Neuronal stem cell (in vitro differentiated cells): ENCODE results near the gene GPC5.

Experiments used
- DNase-seq: peaks from one replicate; pipeline ENCODE4 v3.0.0-alpha.2; 2013; ENCODE audit warnings: low spot score
- H2AFZ ChIP-seq: one replicate; pipeline ENCODE4 v1.6.1; 2013; ENCODE audit warnings: mild to moderate bottlenecking, low read length, inconsistent platforms
- H2AK5ac ChIP-seq: 2 replicates; pipeline ENCODE4 v1.6.1; 2013; ENCODE audit warnings: low read depth, mild to moderate bottlenecking, inconsistent platforms, low read length, moderate library complexity, mixed read lengths
- H2BK120ac ChIP-seq: 2 replicates; pipeline ENCODE4 v1.6.1; 2013; ENCODE audit warnings: low read depth, mild to moderate bottlenecking, inconsistent platforms, low read length, moderate library complexity, mixed read lengths
- H2BK12ac ChIP-seq: one replicate; pipeline ENCODE4 v1.6.1; 2013; ENCODE audit warnings: low read length, inconsistent platforms
- H2BK15ac ChIP-seq: 2 replicates; pipeline ENCODE4 v1.6.1; 2013; ENCODE audit warnings: mild to moderate bottlenecking, low read length, inconsistent platforms, mixed read lengths
- H2BK5ac ChIP-seq: one replicate; pipeline ENCODE4 v1.6.1; 2013; ENCODE audit warnings: inconsistent platforms, mild to moderate bottlenecking, low read length, moderate library complexity
- H3K14ac ChIP-seq: one replicate; pipeline ENCODE4 v1.6.1; 2013; ENCODE audit warnings: low read length, inconsistent platforms
- H3K18ac ChIP-seq: 2 replicates; pipeline ENCODE4 v1.6.1; 2013; ENCODE audit warnings: low read length, inconsistent platforms
- H3K23ac ChIP-seq: 2 replicates; pipeline ENCODE4 v1.6.1; 2013; ENCODE audit warnings: low read depth, mild to moderate bottlenecking, mixed read lengths, low read length, inconsistent platforms; ENCODE audit not compliant: poor library complexity
- H3K27ac ChIP-seq: replicated peaks from 3 replicates; pipeline ENCODE4 v1.5.1; 2013; ENCODE audit warnings: low read length, inconsistent platforms
- H3K27me3 ChIP-seq, 3 experiments: 2 replicates each; pipeline ENCODE4 v1.6.1; 2013; ENCODE audit warnings: low read length in 3 of 3, mild to moderate bottlenecking in 2 of 3, inconsistent platforms in 1 of 3, low read depth in 1 of 3, mixed read lengths in 1 of 3, moderate library complexity in 1 of 3; ENCODE audit not compliant: control insufficient read depth in 3 of 3, insufficient read depth in 3 of 3
- H3K36me3 ChIP-seq, 2 donors: replicated peaks in 1 of 2; 2 replicates each; pipeline ENCODE4 v1.6.1; 2013; ENCODE audit warnings: low read length in 2 of 2; ENCODE audit not compliant: control insufficient read depth in 2 of 2, insufficient read depth in 2 of 2
- H3K4ac ChIP-seq: 2 replicates; pipeline ENCODE4 v1.6.1; 2013; ENCODE audit warnings: inconsistent platforms, mild to moderate bottlenecking, low read length, moderate library complexity
- H3K4me1 ChIP-seq, 2 donors: 1 replicate in 1 of 2; 2 replicates in 1 of 2; pipeline ENCODE4 v1.6.1; 2013; ENCODE audit warnings: low read length in 2 of 2, low read depth in 1 of 2; ENCODE audit not compliant: control insufficient read depth in 2 of 2, insufficient read depth in 1 of 2
- H3K4me2 ChIP-seq: one replicate; pipeline ENCODE4 v1.6.1; 2013; ENCODE audit warnings: mild to moderate bottlenecking, low read length, inconsistent platforms; ENCODE audit not compliant: insufficient read depth, poor library complexity, severe bottlenecking
- H3K4me3 ChIP-seq, 2 donors: 2 replicates each; pipeline ENCODE4 v1.5.1; 2013; ENCODE audit warnings: low read length in 2 of 2, mild to moderate bottlenecking in 2 of 2, inconsistent platforms in 1 of 2, moderate library complexity in 1 of 2
- H3K79me1 ChIP-seq: one replicate; pipeline ENCODE4 v1.6.1; 2013; ENCODE audit warnings: low read depth, mild to moderate bottlenecking, inconsistent platforms, low read length, moderate library complexity
- H3K9ac ChIP-seq: one replicate; pipeline ENCODE4 v1.6.1; 2013; ENCODE audit warnings: mild to moderate bottlenecking, low read depth, low read length, inconsistent platforms; ENCODE audit not compliant: poor library complexity
- H3K9me3 ChIP-seq, 2 donors: replicated peaks in 1 of 2; 2 replicates each; pipeline versions ENCODE3 to v1.6.1; 2013; ENCODE audit warnings: low read length in 2 of 2, mild to moderate bottlenecking in 2 of 2, inconsistent platforms in 1 of 2, low read depth in 1 of 2, mixed read lengths in 1 of 2, moderate library complexity in 1 of 2; ENCODE audit not compliant: control insufficient read depth in 2 of 2, insufficient read depth in 1 of 2
- H4K8ac ChIP-seq: one replicate; pipeline ENCODE4 v1.6.1; 2013; ENCODE audit warnings: low read depth, mild to moderate bottlenecking, inconsistent platforms, low read length, moderate library complexity
- H4K91ac ChIP-seq: one replicate; pipeline ENCODE4 v1.6.1; 2013; ENCODE audit warnings: low read length, low read depth, mild to moderate bottlenecking, inconsistent platforms; ENCODE audit not compliant: poor library complexity
- WGBS, 2 donors: extraction: QIAGEN DNeasy Blood & Tissue Kit; methylation state at CpG; one replicate each; pipeline ENCODE4 v1.1.7; 2013; ENCODE audit warnings: missing lambda C conversion rate in 2 of 2, mixed read lengths in 1 of 2; ENCODE audit not compliant: insufficient read length in 2 of 2, insufficient replicate concordance in 1 of 2; ENCODE audit errors: extremely low coverage in 2 of 2; 5-methylcytosine and 5-hydroxymethylcytosine counted together

Gene GPC5

GRCh38 chr13:91493442-91493841, 95.0 kb downstream of the GPC5 start:
- H2AFZ ChIP-seq, result no peak overlapping the region
- H3K4me1 ChIP-seq, result no peaks in the 10 kb centered on the region
- no peak overlapping the region for H2BK5ac ChIP-seq
- WGBS, 2 donors, result no CpG with 5 or more reads among the region's 5 CpGs
- no peak overlapping the region for H3K27ac ChIP-seq
- no peak overlapping the region for H2AK5ac ChIP-seq
- H3K79me1 ChIP-seq, result no peaks in the 10 kb centered on the region
- no peak overlapping the region for H3K23ac ChIP-seq
- H4K8ac ChIP-seq, result no peak overlapping the region
- H3K18ac ChIP-seq, result no peak overlapping the region
- no peak for DNase-seq
- H3K14ac ChIP-seq, result no peak overlapping the region
- no peak overlapping the region for H2BK15ac ChIP-seq
- H3K4me3 ChIP-seq, result no peak overlapping the region
- no peaks in the 10 kb centered on the region for H3K27me3 ChIP-seq
- no peak overlapping the region for H4K91ac ChIP-seq
- no peaks in the 10 kb centered on the region for H3K9me3 ChIP-seq
- no peak overlapping the region for H3K4me2 ChIP-seq
- H3K4ac ChIP-seq, result no peak overlapping the region
- H3K9ac ChIP-seq, result no peak overlapping the region
- no peak overlapping the region for H2BK120ac ChIP-seq
- no peaks in the 10 kb centered on the region for H3K36me3 ChIP-seq
- no peak overlapping the region for H2BK12ac ChIP-seq

GRCh38 chr13:91498298-91498697, 99.9 kb downstream of the GPC5 start:
- Histone ChIP-seq H2BK5ac (no peak overlapping the region), H3K23ac (no peak overlapping the region), H3K18ac (no peak overlapping the region), H3K4me2 (no peak overlapping the region), H3K27me3 (no peaks in the 10 kb centered on the region), H3K27ac (no peak overlapping the region), H4K8ac (no peak overlapping the region), H2BK12ac (no peak overlapping the region), H3K9me3 (no peaks in the 10 kb centered on the region), H3K36me3 (no peaks in the 10 kb centered on the region), H4K91ac (no peak overlapping the region), H2BK120ac (no peak overlapping the region), H3K9ac (no peak overlapping the region), H3K79me1 (no peaks in the 10 kb centered on the region), H3K4me1 (no peaks in the 10 kb centered on the region), H2BK15ac (no peak overlapping the region), H3K4me3 (no peak overlapping the region), H2AK5ac (no peak overlapping the region), H3K14ac (no peak overlapping the region), H3K4ac (no peak overlapping the region), H2AFZ (no peak overlapping the region)
- WGBS, 2 donors, result no CpG with 5 or more reads among the region's 5 CpGs
- no peak for DNase-seq

DNA sequence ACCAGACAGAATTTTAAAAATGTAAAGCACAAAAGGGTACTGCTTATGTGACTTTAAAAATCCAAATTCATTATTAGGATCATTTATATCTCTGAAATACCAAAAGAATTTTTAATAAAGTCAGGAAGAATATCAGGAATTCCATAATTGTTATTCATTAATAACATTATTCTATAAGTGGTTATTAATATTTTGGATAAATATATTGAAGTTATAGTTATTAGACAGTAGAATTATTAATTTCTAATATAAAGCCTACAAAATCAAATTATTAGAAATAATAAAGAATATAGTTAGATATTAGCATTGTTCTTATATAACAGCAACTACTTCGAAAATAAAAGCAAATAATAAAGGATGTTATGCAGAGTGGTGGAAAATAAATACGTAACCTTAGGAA, 105.8 kb downstream of the GPC5 start:
- Histone ChIP-seq H3K4me3 (no peak overlapping the region), H2BK5ac (no peak overlapping the region), H3K9me3 (no peaks in the 10 kb centered on the region), H3K79me1 (no peaks in the 10 kb centered on the region), H3K27ac (no peak overlapping the region), H4K91ac (no peak overlapping the region), H3K9ac (no peak overlapping the region), H2BK12ac (no peak overlapping the region), H2BK15ac (no peak overlapping the region), H2AFZ (no peak overlapping the region), H2AK5ac (no peak overlapping the region), H2BK120ac (no peak overlapping the region), H3K14ac (no peak overlapping the region), H3K27me3 (no peaks in the 10 kb centered on the region), H3K23ac (no peak overlapping the region), H3K4me1 (no peaks in the 10 kb centered on the region), H3K18ac (no peak overlapping the region), H4K8ac (no peak overlapping the region), H3K36me3 (no peaks in the 10 kb centered on the region), H3K4me2 (no peak overlapping the region), H3K4ac (no peak overlapping the region)
- DNase-seq, result no peak
- no CpG with 5 or more reads among the region's 2 CpGs for WGBS, 2 donors

- H4K91ac ChIP-seq, result no peak overlapping the region
- no peak overlapping the region for H2BK12ac ChIP-seq
- H3K79me1 ChIP-seq, result no peaks in the 10 kb centered on the region
- no peaks in the 10 kb centered on the region for H3K4me1 ChIP-seq
- H2BK15ac ChIP-seq, result no peak overlapping the region
- H3K9ac ChIP-seq, result no peak overlapping the region
- no peak overlapping the region for H3K4ac ChIP-seq
- no peak overlapping the region for H2AK5ac ChIP-seq
- no peak overlapping the region for H3K14ac ChIP-seq
- H2AFZ ChIP-seq, result no peak overlapping the region
- no peak overlapping the region for H2BK5ac ChIP-seq
- no peak overlapping the region for H3K4me2 ChIP-seq
- H4K8ac ChIP-seq, result no peak overlapping the region
- H3K27me3 ChIP-seq, result no peaks in the 10 kb centered on the region
- no peaks in the 10 kb centered on the region for H3K9me3 ChIP-seq
- no peak overlapping the region for H3K27ac ChIP-seq
- no peak overlapping the region for H3K18ac ChIP-seq
- no peak overlapping the region for H3K23ac ChIP-seq
- no peak overlapping the region for H3K4me3 ChIP-seq
- no peak for DNase-seq
- no peaks in the 10 kb centered on the region for H3K36me3 ChIP-seq
- no peak overlapping the region for H2BK120ac ChIP-seq
Measured at GRCh38 chr13:91506759-91507158, 108.3 kb downstream of the GPC5 start.
